NB4 (cell line): Measurements from ENCODE around the gene ADGRG4.

ENCODE experiments used
- DNase-seq: peaks from one replicate; pipeline ENCODE4 v3.0.0; 2010; ENCODE audit warnings: low read depth
- H3K4me3 ChIP-seq: one replicate; pipeline ENCODE4 v1.5.1; 2011; ENCODE audit warnings: mild to moderate bottlenecking, low read depth, low read length, moderate library complexity
- MYC ChIP-seq: IDR thresholded peaks from 2 replicates; pipeline ENCODE4 v1.6.1; 2011; ENCODE audit warnings: low read depth, low read length
- POLR2A ChIP-seq: IDR thresholded peaks from 2 replicates; pipeline ENCODE4 v1.6.1; 2011; ENCODE audit warnings: mild to moderate bottlenecking; ENCODE audit not compliant: insufficient read length; ENCODE audit errors: extremely low read depth
- TF ChIP-seq, protein P1 (sequence below): IDR thresholded peaks from 2 replicates; pipeline ENCODE4 v1.6.1; 2011; ENCODE audit warnings: low read depth, low read length
- TF ChIP-seq, protein P2 (sequence below): IDR thresholded peaks from one replicate; pipeline ENCODE4 v1.5.1; 2012; ENCODE audit warnings: low read depth, low read length

The ADGRG4 gene

DNA sequence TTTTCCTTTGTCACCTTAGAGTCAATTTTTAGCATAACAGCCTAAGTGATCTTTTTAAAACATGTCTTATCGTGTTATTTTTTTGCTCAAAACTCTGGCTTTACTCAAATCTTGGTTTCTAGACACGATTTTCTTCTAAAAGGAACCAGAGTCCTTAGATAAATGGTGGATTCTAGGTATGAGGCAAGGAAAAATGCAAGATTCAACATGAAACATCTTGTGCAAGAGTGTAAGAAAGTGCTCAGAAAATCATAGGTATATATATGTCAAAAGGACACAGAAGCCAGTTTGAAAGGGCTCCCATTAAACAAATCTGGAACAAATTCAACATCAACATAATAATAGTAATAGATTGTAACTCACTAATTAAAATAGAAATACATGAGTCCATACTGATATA is 8.1 kb upstream of the ADGRG4 start:
- no peak overlapping the region for H3K4me3 ChIP-seq
- no peak for DNase-seq
- no peak for TF ChIP-seq POLR2A
- TF ChIP-seq MYC: no peak
- TF ChIP-seq, protein P1, sequence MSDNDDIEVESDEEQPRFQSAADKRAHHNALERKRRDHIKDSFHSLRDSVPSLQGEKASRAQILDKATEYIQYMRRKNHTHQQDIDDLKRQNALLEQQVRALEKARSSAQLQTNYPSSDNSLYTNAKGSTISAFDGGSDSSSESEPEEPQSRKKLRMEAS: no peak
- TF ChIP-seq, protein P2, sequence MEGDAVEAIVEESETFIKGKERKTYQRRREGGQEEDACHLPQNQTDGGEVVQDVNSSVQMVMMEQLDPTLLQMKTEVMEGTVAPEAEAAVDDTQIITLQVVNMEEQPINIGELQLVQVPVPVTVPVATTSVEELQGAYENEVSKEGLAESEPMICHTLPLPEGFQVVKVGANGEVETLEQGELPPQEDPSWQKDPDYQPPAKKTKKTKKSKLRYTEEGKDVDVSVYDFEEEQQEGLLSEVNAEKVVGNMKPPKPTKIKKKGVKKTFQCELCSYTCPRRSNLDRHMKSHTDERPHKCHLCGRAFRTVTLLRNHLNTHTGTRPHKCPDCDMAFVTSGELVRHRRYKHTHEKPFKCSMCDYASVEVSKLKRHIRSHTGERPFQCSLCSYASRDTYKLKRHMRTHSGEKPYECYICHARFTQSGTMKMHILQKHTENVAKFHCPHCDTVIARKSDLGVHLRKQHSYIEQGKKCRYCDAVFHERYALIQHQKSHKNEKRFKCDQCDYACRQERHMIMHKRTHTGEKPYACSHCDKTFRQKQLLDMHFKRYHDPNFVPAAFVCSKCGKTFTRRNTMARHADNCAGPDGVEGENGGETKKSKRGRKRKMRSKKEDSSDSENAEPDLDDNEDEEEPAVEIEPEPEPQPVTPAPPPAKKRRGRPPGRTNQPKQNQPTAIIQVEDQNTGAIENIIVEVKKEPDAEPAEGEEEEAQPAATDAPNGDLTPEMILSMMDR: no peak

DNA sequence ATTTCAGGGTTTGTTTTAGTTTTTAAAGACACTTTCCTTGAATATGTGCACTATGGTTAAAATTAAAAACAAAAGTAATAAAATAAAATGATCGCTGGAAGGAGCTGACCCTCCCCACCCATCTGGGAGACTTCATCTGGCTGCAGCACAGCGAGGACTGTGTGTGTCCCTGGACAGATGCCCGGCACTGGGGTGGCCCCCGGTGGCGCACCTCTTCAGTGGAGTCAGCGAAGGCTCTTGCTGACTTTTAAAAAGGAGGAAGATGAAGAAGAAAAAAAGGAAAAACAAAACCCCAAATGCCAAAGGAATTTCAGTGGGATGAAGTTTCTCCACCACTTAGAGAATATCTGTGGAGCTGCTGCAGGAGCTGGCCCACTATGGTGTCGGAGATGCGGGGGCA is 5.4 kb upstream of the ADGRG4 start:
- TF ChIP-seq, protein P1: no peak
- TF ChIP-seq MYC: no peak
- no peak for TF ChIP-seq POLR2A
- TF ChIP-seq, protein P2: no peak
- no peak for DNase-seq
- no peak overlapping the region for H3K4me3 ChIP-seq

DNA sequence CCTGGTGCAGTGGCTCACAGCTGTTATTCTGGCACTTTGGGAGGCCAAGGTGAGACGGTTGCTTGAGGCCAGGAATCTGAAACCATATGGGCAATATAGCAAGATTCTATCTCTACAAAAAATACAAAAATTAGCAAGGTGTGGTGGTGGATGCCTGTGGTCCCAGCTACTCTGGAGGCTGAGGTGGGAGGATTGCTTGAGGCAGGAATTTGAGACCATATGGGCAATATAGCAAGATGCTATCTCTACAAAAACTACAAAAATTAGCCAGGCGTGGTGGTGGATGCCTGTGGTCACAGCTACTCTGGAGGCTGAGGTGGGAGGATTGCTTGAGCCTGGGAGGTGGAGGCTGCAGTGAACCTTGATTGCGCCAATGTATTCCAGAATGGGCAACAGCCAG is 2.3 kb downstream of the ADGRG4 start:
- no peak overlapping the region for H3K4me3 ChIP-seq
- DNase-seq: no peak
- TF ChIP-seq, protein P2: no peak
- TF ChIP-seq, protein P1: no peak
- TF ChIP-seq POLR2A: no peak
- no peak for TF ChIP-seq MYC

DNA sequence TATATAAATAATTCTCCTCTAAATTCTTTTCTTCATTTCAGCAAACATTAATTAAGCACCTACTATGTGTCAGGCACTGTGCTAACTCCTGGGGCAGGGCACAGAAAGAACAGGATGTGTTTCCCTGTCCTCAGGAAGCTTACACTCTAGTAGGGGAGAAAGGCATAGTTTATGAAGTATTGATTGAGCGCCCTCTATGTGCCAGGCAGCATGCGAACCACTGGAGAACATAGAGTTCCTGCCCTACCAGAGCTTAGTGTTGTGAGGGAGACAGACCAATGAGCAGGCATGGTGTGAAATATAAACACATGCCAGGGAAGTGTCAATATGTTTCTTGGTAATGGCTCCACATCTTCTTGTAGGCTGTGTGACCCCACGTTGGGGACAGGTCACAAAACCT is 3.7 kb downstream of the ADGRG4 start:
- TF ChIP-seq, protein P2: peak; percentile 11
- TF ChIP-seq, protein P1: no peak
- peak; percentile 11 for DNase-seq
- no peak overlapping the region for H3K4me3 ChIP-seq

DNA sequence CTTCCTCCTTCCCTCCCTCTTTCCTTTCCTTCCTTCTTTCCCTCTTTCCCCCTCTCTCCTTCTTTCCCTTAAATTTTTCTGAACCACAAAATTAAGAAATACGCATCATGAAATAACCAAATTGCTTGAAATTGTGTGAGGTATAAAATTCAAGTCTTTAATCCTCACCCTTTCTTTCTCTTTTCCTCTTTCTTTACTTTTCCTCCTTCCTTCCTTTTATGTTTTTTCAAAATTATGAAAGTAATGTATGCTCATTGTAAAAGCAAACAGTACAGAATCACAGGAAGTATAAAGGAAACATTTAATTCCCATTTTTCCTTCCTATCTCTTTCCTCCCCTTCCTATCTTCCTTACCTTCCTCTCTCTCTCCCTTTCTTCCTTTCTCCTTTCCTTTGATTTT is 5.4 kb downstream of the ADGRG4 start:
- TF ChIP-seq, protein P2: no peak
- TF ChIP-seq, protein P1: no peak
- no peak for TF ChIP-seq MYC
- TF ChIP-seq POLR2A: no peak
- no peak overlapping the region for H3K4me3 ChIP-seq
- DNase-seq: no peak

DNA sequence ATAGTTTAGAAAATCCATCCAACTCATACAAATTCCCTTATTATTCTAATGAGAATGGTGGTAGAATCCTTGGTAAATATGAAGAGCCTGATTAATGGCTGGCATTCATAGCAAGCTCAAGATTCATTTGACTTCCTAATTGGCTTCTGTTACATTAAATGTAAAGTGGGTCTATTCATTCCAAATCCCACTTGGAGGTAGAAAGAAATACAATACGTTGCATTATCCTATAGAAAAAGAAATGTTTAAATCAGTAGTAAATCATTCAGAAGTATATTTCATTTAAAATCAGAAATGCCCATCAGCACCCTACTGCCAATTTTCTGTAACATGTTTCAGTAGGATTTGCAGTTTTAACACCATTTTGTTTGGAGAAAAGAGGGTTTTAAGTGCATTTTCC is 6.7 kb downstream of the ADGRG4 start:
- TF ChIP-seq, protein P2: no peak
- TF ChIP-seq, protein P1: no peak
- TF ChIP-seq MYC (no peak), POLR2A (no peak)
- no peak for DNase-seq
- H3K4me3 ChIP-seq: no peak overlapping the region
